HEK293T (cell line): ENCODE measurements around the gene FBXO17.
"Not testable (repeated sequence)": the region's sequence is repeated elsewhere in the genome, so short reads cannot be mapped to it uniquely, and the experiment has no call there.

Source experiments
- ARNT ChIP-seq: fragments of 450-650 bp; IDR thresholded peaks from 2 replicates; pipeline ENCODE4 v1.6.1; 2017; ENCODE audit warnings: mild to moderate bottlenecking
- BHLHE40 ChIP-seq: fragments of 450-650 bp; IDR thresholded peaks from 2 replicates; pipeline ENCODE4 v1.6.1; 2016; ENCODE audit warnings: mild to moderate bottlenecking, moderate library complexity, borderline replicate concordance
- CTBP1 ChIP-seq: fragments of 450-650 bp; IDR thresholded peaks from 2 replicates; pipeline ENCODE4 v1.6.1; 2016; ENCODE audit warnings: borderline replicate concordance
- ELF4 ChIP-seq: fragments of 450-650 bp; IDR thresholded peaks from 2 replicates; pipeline ENCODE4 v1.6.1; 2017; ENCODE audit warnings: antibody characterized with exemption
- FOXK2 ChIP-seq: fragments of 450-650 bp; IDR thresholded peaks from 2 replicates; pipeline ENCODE4 v1.6.1; 2016; ENCODE audit warnings: mild to moderate bottlenecking
- FOXM1 ChIP-seq: fragments of 450-650 bp; IDR thresholded peaks from 2 replicates; pipeline ENCODE4 v1.6.1; 2017; ENCODE audit warnings: mild to moderate bottlenecking, borderline replicate concordance
- HDGF ChIP-seq: fragments of 450-650 bp; IDR thresholded peaks from 2 replicates; pipeline ENCODE4 v1.6.1; 2017; ENCODE audit warnings: antibody characterized with exemption, borderline replicate concordance
- LEF1 ChIP-seq: fragments of 450-650 bp; IDR thresholded peaks from 2 replicates; pipeline ENCODE4 v1.6.1; 2017; ENCODE audit warnings: mild to moderate bottlenecking, borderline replicate concordance
- NFRKB ChIP-seq: fragments of 450-650 bp; IDR thresholded peaks from 2 replicates; pipeline ENCODE4 v1.6.1; 2016; ENCODE audit warnings: mild to moderate bottlenecking, moderate library complexity
- SP1 ChIP-seq: fragments of 450-650 bp; IDR thresholded peaks from 2 replicates; pipeline ENCODE4 v1.6.1; 2017
- SUZ12 ChIP-seq: fragments of 450-650 bp; IDR thresholded peaks from 2 replicates; pipeline ENCODE4 v1.6.1; 2016; ENCODE audit warnings: mild to moderate bottlenecking
- TARDBP ChIP-seq: fragments of 450-650 bp; IDR thresholded peaks from 2 replicates; pipeline ENCODE4 v1.6.1; 2016
- ZNF384 ChIP-seq: fragments of 450-650 bp; IDR thresholded peaks from 2 replicates; pipeline ENCODE4 v1.6.1; 2016

DNA sequence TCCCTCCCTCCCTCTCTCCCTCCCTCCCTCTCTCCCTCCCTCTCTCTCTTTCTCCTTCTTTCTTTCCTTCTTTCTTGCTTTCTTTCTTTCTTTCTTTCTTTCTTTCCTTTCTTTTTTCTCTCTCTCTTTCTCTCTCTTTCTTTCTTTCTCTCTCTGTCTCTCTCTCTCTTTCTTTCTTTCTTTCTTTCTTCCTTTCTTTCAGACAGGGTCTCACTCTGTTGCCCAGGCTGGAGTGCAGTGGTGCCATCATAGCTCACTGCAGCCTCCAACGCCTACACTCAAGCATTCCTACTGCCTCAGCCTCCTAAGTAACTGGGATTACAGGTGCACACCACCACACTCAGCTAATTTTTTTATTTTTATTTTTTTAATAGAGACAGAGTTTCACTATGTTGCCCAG lies 14.1 kb upstream of the FBXO17 start:
- TF ChIP-seq HDGF, SP1, FOXM1, BHLHE40, SUZ12, ARNT, ZNF384, TARDBP, NFRKB, CTBP1, LEF1, FOXK2, ELF4: not testable (repeated sequence)
